Activated CD4-positive, alpha-beta memory T cell treated with anti-CD3 and anti-CD28 coated beads, Interleukin-2, amount 10 ng/mL, durations not matched to agents 7 days and 5 days (primary cell): ENCODE data around the gene ARX. TPM values are rescaled to one million over a fixed set of nuclear protein-coding genes. Genes with fewer than 3 reads are reported as not detected.

Experiments
- CTCF ChIA-PET: fragments of 350-600 bp; sonication (Branson Sonifier 250); formaldehyde crosslinking; loops from one replicate; lab custom pipeline; 2021; ENCODE audit warnings: antibody characterized with exemption, inconsistent platforms; lab: Charles Lee
- POLR2A ChIA-PET: fragments of 350-600 bp; sonication (Branson Sonifier 250); formaldehyde crosslinking; loops from one replicate; lab custom pipeline; 2021; ENCODE audit warnings: antibody characterized with exemption; lab: Charles Lee
- DNase-seq: peaks from one replicate; pipeline ENCODE4 v3.0.0-alpha.2; 2020
- H3K27ac Mint-ChIP-seq: one replicate; pipeline ENCODE4 v1.8.0; 2021; ENCODE audit warnings: mild to moderate bottlenecking, mixed read lengths
- H3K27me3 Mint-ChIP-seq: one replicate; pipeline ENCODE4 v1.8.0; 2021; ENCODE audit warnings: mixed read lengths
- H3K36me3 Mint-ChIP-seq: one replicate; pipeline ENCODE4 v1.8.0; 2021; ENCODE audit warnings: low read depth, mixed read lengths
- H3K4me1 Mint-ChIP-seq: one replicate; pipeline ENCODE4 v1.8.0; 2021; ENCODE audit warnings: mixed read lengths
- H3K4me3 Mint-ChIP-seq: one replicate; pipeline ENCODE4 v1.8.0; 2021; ENCODE audit warnings: mild to moderate bottlenecking, mixed read lengths
- H3K9me3 Mint-ChIP-seq: one replicate; pipeline ENCODE4 v1.8.0; 2021; ENCODE audit warnings: mixed read lengths
- total RNA-seq, 2 experiments: library from RNA; stranded (reverse); gene quantifications; one replicate each; pipeline ENCODE4 v1.2.3, GENCODE V29; 2021

ARX gene
- total RNA-seq, 2 experiments from 2014 or later, result not detected

GRCh38 chrX:25012793-25013631 lies 2.8 kb downstream of the ARX start:
- ChIA-PET POLR2A (interaction anchor here (0.5 kb wide), 1 partner anchor 9 kb away, joined by 3 read pairs; no protein-coding TSS in a partner anchor), CTCF (interaction anchor here (0.9 kb wide), 1 partner anchor 10 kb away, joined by 4 read pairs; no protein-coding TSS in a partner anchor)
- H3K9me3 Mint-ChIP-seq, result no peaks in the 10 kb centered on the region
- H3K36me3 Mint-ChIP-seq, result no peaks in the 10 kb centered on the region
- peak overlapping the region; percentile 63 for H3K4me3 Mint-ChIP-seq
- no peak overlapping the region for H3K27ac Mint-ChIP-seq
- peaks cover 17% of the 10 kb centered on the region for H3K4me1 Mint-ChIP-seq
- peaks cover 71% of the 10 kb centered on the region for H3K27me3 Mint-ChIP-seq
- no peak for DNase-seq

GRCh38 chrX:25012433-25012735 lies 3.4 kb downstream of the ARX start:
- Mint-ChIP-seq H3K36me3 (no peaks in the 10 kb centered on the region), H3K27me3 (peaks cover 72% of the 10 kb centered on the region), H3K9me3 (no peaks in the 10 kb centered on the region), H3K4me3 (peak overlapping the region; percentile 21), H3K27ac (no peak overlapping the region), H3K4me1 (peaks cover 15% of the 10 kb centered on the region)
- ChIA-PET POLR2A (interaction anchor here (0.5 kb wide), 1 partner anchor 10 kb away, joined by 3 read pairs; no protein-coding TSS in a partner anchor), CTCF (interaction anchor here (0.9 kb wide), 1 partner anchor 10 kb away, joined by 4 read pairs; no protein-coding TSS in a partner anchor)
- no peak for DNase-seq

GRCh38 chrX:25011589-25012432 lies 4.0 kb downstream of the ARX start:
- Mint-ChIP-seq H3K9me3 (no peaks in the 10 kb centered on the region), H3K27ac (no peak overlapping the region), H3K4me3 (no peak overlapping the region), H3K4me1 (peaks cover 15% of the 10 kb centered on the region), H3K27me3 (peaks cover 69% of the 10 kb centered on the region), H3K36me3 (no peaks in the 10 kb centered on the region)
- DNase-seq, result no peak
- ChIA-PET CTCF (interaction anchor here (0.9 kb wide), 1 partner anchor 11 kb away, joined by 4 read pairs; no protein-coding TSS in a partner anchor), POLR2A (no interaction called here)

GRCh38 chrX:25010784-25011588 lies 4.8 kb downstream of the ARX start:
- H3K27me3 Mint-ChIP-seq, result peaks cover 68% of the 10 kb centered on the region
- no peak overlapping the region for H3K27ac Mint-ChIP-seq
- no peaks in the 10 kb centered on the region for H3K36me3 Mint-ChIP-seq
- DNase-seq, result no peak
- no peaks in the 10 kb centered on the region for H3K9me3 Mint-ChIP-seq
- CTCF ChIA-PET, result interaction anchor here (1.2 kb wide), 1 partner anchor 9 kb away, joined by 3 read pairs; no protein-coding TSS in a partner anchor
- peaks cover 17% of the 10 kb centered on the region for H3K4me1 Mint-ChIP-seq
- no peak overlapping the region for H3K4me3 Mint-ChIP-seq
- POLR2A ChIA-PET, result no interaction called here

GRCh38 chrX:25009407-25009806 lies 6.4 kb downstream of the ARX start:
- Mint-ChIP-seq H3K27me3 (peaks cover 63% of the 10 kb centered on the region), H3K9me3 (no peaks in the 10 kb centered on the region), H3K4me1 (peaks cover 17% of the 10 kb centered on the region), H3K4me3 (no peak overlapping the region), H3K36me3 (no peaks in the 10 kb centered on the region), H3K27ac (no peak overlapping the region)
- ChIA-PET POLR2A (no interaction called here), CTCF (no interaction called here)
- no peak for DNase-seq

GRCh38 chrX:25007059-25008053 lies 8.4 kb downstream of the ARX start:
- Mint-ChIP-seq H3K9me3 (no peaks in the 10 kb centered on the region), H3K27me3 (peaks cover 65% of the 10 kb centered on the region), H3K4me1 (peaks cover 18% of the 10 kb centered on the region), H3K36me3 (no peaks in the 10 kb centered on the region), H3K27ac (no peak overlapping the region), H3K4me3 (no peak overlapping the region)
- CTCF ChIA-PET, result interaction anchor here (1.3 kb wide), 1 partner anchor 14 kb away, joined by 3 read pairs; no protein-coding TSS in a partner anchor
- DNase-seq, result no peak
- POLR2A ChIA-PET, result no interaction called here

GRCh38 chrX:25006586-25007058 lies 9.1 kb downstream of the ARX start:
- DNase-seq, result no peak
- ChIA-PET CTCF (interaction anchor here (1.5 kb wide), 1 partner anchor 14 kb away, joined by 3 read pairs; no protein-coding TSS in a partner anchor), POLR2A (no interaction called here)
- H3K27ac Mint-ChIP-seq, result peak overlapping the region; percentile 16
- H3K27me3 Mint-ChIP-seq, result peaks cover 67% of the 10 kb centered on the region
- H3K36me3 Mint-ChIP-seq, result no peaks in the 10 kb centered on the region
- H3K4me3 Mint-ChIP-seq, result no peak overlapping the region
- H3K4me1 Mint-ChIP-seq, result peaks cover 18% of the 10 kb centered on the region
- no peaks in the 10 kb centered on the region for H3K9me3 Mint-ChIP-seq

- peaks cover 18% of the 10 kb centered on the region for H3K4me1 Mint-ChIP-seq
- no peaks in the 10 kb centered on the region for H3K36me3 Mint-ChIP-seq
- no peaks in the 10 kb centered on the region for H3K9me3 Mint-ChIP-seq
- peaks cover 60% of the 10 kb centered on the region for H3K27me3 Mint-ChIP-seq
- no peak for DNase-seq
- ChIA-PET CTCF (interaction anchor here (1.5 kb wide), 1 partner anchor 15 kb away, joined by 3 read pairs; no protein-coding TSS in a partner anchor), POLR2A (no interaction called here)
- no peak overlapping the region for H3K4me3 Mint-ChIP-seq
- H3K27ac Mint-ChIP-seq, result no peak overlapping the region
Measured at GRCh38 chrX:25005382-25006185, 10.2 kb downstream of the ARX start.

- POLR2A ChIA-PET, result no interaction called here
- CTCF ChIA-PET, result interaction anchor here (1.5 kb wide), 2 partner anchors 16 to 166 kb away, joined by 3 read pairs; no protein-coding TSS in a partner anchor
- no peak for DNase-seq
- H3K4me3 Mint-ChIP-seq, result no peak overlapping the region
- H3K36me3 Mint-ChIP-seq, result no peaks in the 10 kb centered on the region
- no peak overlapping the region for H3K27ac Mint-ChIP-seq
- H3K4me1 Mint-ChIP-seq, result peaks cover 18% of the 10 kb centered on the region
- H3K27me3 Mint-ChIP-seq, result peaks cover 54% of the 10 kb centered on the region
- no peaks in the 10 kb centered on the region for H3K9me3 Mint-ChIP-seq
Measured at GRCh38 chrX:25005034-25005381, 10.8 kb downstream of the ARX start.

GRCh38 chrX:25004485-25005032 lies 11.2 kb downstream of the ARX start:
- Mint-ChIP-seq H3K4me3 (no peak overlapping the region), H3K9me3 (no peaks in the 10 kb centered on the region), H3K27ac (no peak overlapping the region), H3K27me3 (peaks cover 49% of the 10 kb centered on the region), H3K36me3 (no peaks in the 10 kb centered on the region), H3K4me1 (peaks cover 18% of the 10 kb centered on the region)
- POLR2A ChIA-PET, result no interaction called here
- CTCF ChIA-PET, result interaction anchor here (1.5 kb wide), 1 partner anchor 166 kb away, joined by 3 read pairs; no protein-coding TSS in a partner anchor
- no peak for DNase-seq
